BLaER1 (cell line): ENCODE data around the gene IPO8.

Source experiments
- H3K27ac ChIP-seq: shearing (Covaris generic); formaldehyde crosslinking; 2 replicates; pipeline ENCODE4 v1.8.1; 2022
- H3K27me3 ChIP-seq: shearing (Covaris generic); formaldehyde crosslinking; 2 replicates; pipeline ENCODE4 v1.8.1; 2022
- H3K36me3 ChIP-seq: shearing (Covaris generic); formaldehyde crosslinking; 2 replicates; pipeline ENCODE4 v1.8.1; 2022
- H3K4me1 ChIP-seq: shearing (Covaris generic); formaldehyde crosslinking; 2 replicates; pipeline ENCODE4 v1.8.1; 2022
- H3K4me2 ChIP-seq: shearing (Covaris generic); formaldehyde crosslinking; 2 replicates; pipeline ENCODE4 v1.8.1; 2022
- H3K4me3 ChIP-seq: shearing (Covaris generic); formaldehyde crosslinking; 2 replicates; pipeline ENCODE4 v1.8.1; 2022
- H3K9ac ChIP-seq: shearing (Covaris generic); formaldehyde crosslinking; 2 replicates; pipeline ENCODE4 v1.8.1; 2022
- H3K9me3 ChIP-seq: shearing (Covaris generic); formaldehyde crosslinking; 2 replicates; pipeline ENCODE4 v1.8.1; 2022
- H4K20me1 ChIP-seq: shearing (Covaris generic); formaldehyde crosslinking; 2 replicates; pipeline ENCODE4 v1.8.1; 2022
- Cebpa-rat ChIP-seq: shearing (Covaris generic); IDR thresholded peaks from 2 replicates; pipeline ENCODE4 v1.8.1; 2022

Gene IPO8

GRCh38 chr12:30585877-30586276 is 109.8 kb downstream of the IPO8 start:
- TF ChIP-seq Cebpa-rat = no peak
- Histone ChIP-seq H3K9me3 (no peaks in the 10 kb centered on the region), H3K36me3 (no peaks in the 10 kb centered on the region), H3K4me1 (no peaks in the 10 kb centered on the region), H3K9ac (no peak overlapping the region), H3K4me2 (no peak overlapping the region), H4K20me1 (no peaks in the 10 kb centered on the region), H3K27ac (no peak overlapping the region), H3K27me3 (no peaks in the 10 kb centered on the region), H3K4me3 (no peak overlapping the region)

GRCh38 chr12:30582943-30583342 is 112.7 kb downstream of the IPO8 start:
- no peak overlapping the region for H3K9ac ChIP-seq
- H3K4me2 ChIP-seq = no peak overlapping the region
- H3K27me3 ChIP-seq = no peaks in the 10 kb centered on the region
- no peak for TF ChIP-seq Cebpa-rat
- no peak overlapping the region for H3K4me3 ChIP-seq
- H3K4me1 ChIP-seq = no peaks in the 10 kb centered on the region
- H3K27ac ChIP-seq = no peak overlapping the region
- no peaks in the 10 kb centered on the region for H3K36me3 ChIP-seq
- no peaks in the 10 kb centered on the region for H3K9me3 ChIP-seq
- no peaks in the 10 kb centered on the region for H4K20me1 ChIP-seq

GRCh38 chr12:30580344-30580743 is 115.3 kb downstream of the IPO8 start:
- H3K4me1 ChIP-seq = no peaks in the 10 kb centered on the region

More at GRCh38 chr12:30580344-30580743, 115.3 kb downstream of the IPO8 start:
- no peak for TF ChIP-seq Cebpa-rat
- no peak overlapping the region for H3K27ac ChIP-seq
- H3K27me3 ChIP-seq = no peaks in the 10 kb centered on the region
- no peak overlapping the region for H3K9ac ChIP-seq
- H3K4me2 ChIP-seq = no peak overlapping the region
- no peaks in the 10 kb centered on the region for H3K36me3 ChIP-seq
- H4K20me1 ChIP-seq = no peaks in the 10 kb centered on the region
- no peaks in the 10 kb centered on the region for H3K9me3 ChIP-seq
- no peak overlapping the region for H3K4me3 ChIP-seq
